Measurements from ENCODE around the gene EVC.

DNA sequence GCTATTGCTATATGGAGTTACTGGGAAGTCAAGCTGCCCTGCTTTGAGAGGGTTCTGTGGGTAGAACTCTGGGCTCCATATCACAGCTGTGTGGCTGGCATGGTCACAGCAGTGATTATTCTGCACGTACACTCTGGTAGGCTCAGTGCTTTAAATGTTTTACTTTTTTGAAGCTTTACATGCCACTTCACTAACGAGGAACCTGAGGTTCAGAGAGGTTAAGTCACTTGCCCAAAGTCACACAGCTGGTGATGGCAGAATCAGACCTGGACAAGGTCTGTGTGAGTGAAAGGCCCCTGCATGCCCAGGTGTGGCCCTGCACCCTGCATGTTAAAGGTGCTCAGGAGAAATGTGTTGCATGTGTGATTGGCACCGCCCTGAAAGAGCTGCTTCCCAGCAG is 24.5 kb downstream of the EVC start:
- TF ChIP-seq GATA2 (IDR thresholded peaks at IDR 0.05; ENCODE audit: low read depth, low read length) (no peak), GATA3 (IDR thresholded peaks at IDR 0.05; ENCODE audit: low read depth, low read length) (no peak)

Measured in SH-SY5Y (cell line).